CD14-positive monocyte (primary cell): ENCODE measurements around the gene ELFN1. TPM values are rescaled to one million over a fixed set of nuclear protein-coding genes. Genes with fewer than 3 reads are reported as not detected.

ENCODE experiments used
- DNase-seq, 3 donors: peaks; one replicate each; pipeline ENCODE4 v3.0.0-alpha.2; 2011 to 2022
- H2AFZ ChIP-seq: 2 replicates; pipeline ENCODE4 v1.6.0; 2012; ENCODE audit warnings: mild to moderate bottlenecking, low read depth, low read length, inconsistent platforms; ENCODE audit not compliant: insufficient read depth, poor library complexity, severe bottlenecking
- H3K27ac ChIP-seq, 2 donors: 1 replicate in 1 of 2; 2 replicates in 1 of 2; pipeline ENCODE4 v1.5.1; 2012 to 2013; ENCODE audit warnings: low read length in 2 of 2, control low read depth in 1 of 2, inconsistent platforms in 1 of 2, low read depth in 1 of 2, mild to moderate bottlenecking in 1 of 2
- H3K27me3 ChIP-seq, 2 donors: one replicate each; pipeline versions ENCODE4 v1.6.0 to v1.6.1; 2011 to 2013; ENCODE audit warnings: low read length in 2 of 2; ENCODE audit not compliant: control insufficient read depth in 2 of 2, insufficient read depth in 2 of 2
- H3K36me3 ChIP-seq, 2 donors: replicated peaks in 1 of 2; 1 replicate in 1 of 2; 2 replicates in 1 of 2; pipeline versions ENCODE4 v1.5.1 to v1.6.1; 2012 to 2013; ENCODE audit warnings: low read length in 2 of 2, control low read depth in 1 of 2, inconsistent platforms in 1 of 2, mild to moderate bottlenecking in 1 of 2; ENCODE audit not compliant: insufficient read depth in 2 of 2, control insufficient read depth in 1 of 2
- H3K4me1 ChIP-seq, 2 donors: 1 replicate in 1 of 2; 2 replicates in 1 of 2; pipeline versions ENCODE4 v1.5.1 to v1.6.1; 2012 to 2013; ENCODE audit warnings: low read length in 2 of 2, control low read depth in 1 of 2, inconsistent platforms in 1 of 2, mild to moderate bottlenecking in 1 of 2, moderate library complexity in 1 of 2; ENCODE audit not compliant: insufficient read depth in 2 of 2, control insufficient read depth in 1 of 2
- H3K4me2 ChIP-seq: replicated peaks from 2 replicates; pipeline ENCODE3; 2012; ENCODE audit warnings: low read length, moderate library complexity, mild to moderate bottlenecking; ENCODE audit not compliant: poor library complexity, severe bottlenecking; ENCODE audit errors: extremely low read depth
- H3K4me3 ChIP-seq, 3 experiments: fragments of 200-600 bp in 1 of 3; sonication (generic) in 1 of 3; replicated peaks in 1 of 3; 1 replicate in 2 of 3; 2 replicates in 1 of 3; pipeline ENCODE4 v1.5.1; 2011 to 2013; ENCODE audit warnings: low read length in 3 of 3, mild to moderate bottlenecking in 3 of 3, control low read depth in 2 of 3, low read depth in 2 of 3, inconsistent platforms in 1 of 3, moderate library complexity in 1 of 3
- H3K79me2 ChIP-seq: 2 replicates; pipeline ENCODE4 v1.6.0; 2012; ENCODE audit warnings: mild to moderate bottlenecking, control low read depth, inconsistent platforms, low read length, moderate library complexity; ENCODE audit not compliant: insufficient read depth
- H3K9ac ChIP-seq: 2 replicates; pipeline ENCODE4 v1.6.0; 2017; ENCODE audit warnings: low read length, mild to moderate bottlenecking; ENCODE audit not compliant: insufficient read depth, poor library complexity, severe bottlenecking
- H3K9me3 ChIP-seq, 2 donors: replicated peaks in 1 of 2; 1 replicate in 1 of 2; 2 replicates in 1 of 2; pipeline versions ENCODE4 v1.5.1 to v1.6.1; 2012 to 2013; ENCODE audit warnings: low read length in 2 of 2, control low read depth in 1 of 2; ENCODE audit not compliant: control insufficient read depth in 1 of 2, insufficient read depth in 1 of 2
- H4K20me1 ChIP-seq: 2 replicates; pipeline ENCODE4 v1.6.0; 2012; ENCODE audit warnings: mild to moderate bottlenecking, low read length, control low read depth, moderate library complexity; ENCODE audit not compliant: insufficient read depth
- H3K27ac Mint-ChIP-seq, 7 donors: one replicate each; pipeline ENCODE4 v1.8.0; 2020; ENCODE audit warnings: mild to moderate bottlenecking in 7 of 7, mixed read lengths in 7 of 7, moderate library complexity in 6 of 7, inconsistent platforms in 2 of 7
- H3K27me3 Mint-ChIP-seq, 3 donors: one replicate each; pipeline ENCODE4 v1.8.0; 2021 to 2022; ENCODE audit warnings: low read depth in 3 of 3, mild to moderate bottlenecking in 3 of 3, mixed read lengths in 3 of 3, moderate library complexity in 3 of 3, inconsistent platforms in 1 of 3
- H3K36me3 Mint-ChIP-seq, 2 donors: one replicate each; pipeline ENCODE4 v1.8.0; 2020; ENCODE audit warnings: mixed read lengths in 2 of 2, inconsistent platforms in 1 of 2, mild to moderate bottlenecking in 1 of 2
- H3K4me1 Mint-ChIP-seq: one replicate; pipeline ENCODE4 v1.8.0; 2020; ENCODE audit warnings: mild to moderate bottlenecking, mixed read lengths
- H3K4me3 Mint-ChIP-seq, 2 donors: one replicate each; pipeline ENCODE4 v1.8.0; 2020; ENCODE audit warnings: mild to moderate bottlenecking in 2 of 2, mixed read lengths in 2 of 2, moderate library complexity in 1 of 2
- H3K9me3 Mint-ChIP-seq, 7 donors: one replicate each; pipeline ENCODE4 v1.8.0; 2020 to 2022; ENCODE audit warnings: mixed read lengths in 7 of 7, mild to moderate bottlenecking in 6 of 7, moderate library complexity in 6 of 7, inconsistent platforms in 2 of 7
- CTCF ChIP-seq: fragments of 200-600 bp; IDR thresholded peaks from one replicate; pipeline ENCODE4 v1.8.0; 2022; ENCODE audit warnings: antibody characterized with exemption, mild to moderate bottlenecking
- WGBS: methylation state at CpG from one replicate; pipeline ENCODE4 v1.1.5; 2013; ENCODE audit warnings: missing lambda C conversion rate; ENCODE audit not compliant: insufficient coverage; 5-methylcytosine and 5-hydroxymethylcytosine counted together
- intact Hi-C, 2 donors: fragments of 100-400 bp; cut with micrococcal nuclease; formaldehyde crosslinking; loops; one replicate each; pipeline versions ENCODE4 v1.15.0 to v1.15.1; 2023
- polyA plus RNA-seq, 3 donors: library from polyadenylated mRNA; depleted of rRNA in 1 of 3; unstranded in 2 of 3; stranded (reverse) in 1 of 3; fragments of 300-500 nt in 2 of 3; fragments of >200 nt in 1 of 3; fragmentation: Illumina TruSeq in 2 of 3; gene quantifications; 1 replicate in 2 of 3; 2 replicates in 1 of 3; pipeline ENCODE4 v1.2.3, GENCODE V29; 2012 to 2021

Gene ELFN1
- polyA plus RNA-seq, 3 donors, result not detected

DNA sequence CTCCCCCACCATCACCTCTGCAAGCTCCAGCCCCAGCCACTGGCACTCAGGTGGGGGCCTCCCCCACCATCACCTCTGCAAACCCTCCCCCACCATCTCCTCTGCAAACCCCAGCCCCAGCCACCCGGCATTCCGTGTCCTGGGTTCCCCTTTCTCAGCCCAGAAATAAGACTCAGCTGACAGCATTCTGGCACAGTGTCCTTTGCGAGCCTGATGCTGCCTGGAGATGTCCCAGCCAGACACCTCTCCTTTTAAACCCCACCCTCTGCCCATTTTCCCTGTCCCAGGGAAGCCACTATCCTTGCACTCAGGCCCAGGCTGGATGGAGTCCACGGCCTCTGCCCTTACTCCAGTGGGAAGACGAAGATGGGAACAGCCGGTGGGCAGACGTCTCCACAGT lies 49.8 kb downstream of the ELFN1 start:
- intact Hi-C loops, result no loop called here
- no peak for DNase-seq
- Histone ChIP-seq H4K20me1 (no peaks in the 10 kb centered on the region), H2AFZ (no peak overlapping the region), H3K4me3 (no peak overlapping the region), H3K27ac (no peak overlapping the region), H3K4me1 (no peaks in the 10 kb centered on the region), H3K79me2 (no peaks in the 10 kb centered on the region), H3K27me3 (no peaks in the 10 kb centered on the region), H3K4me2 (no peak overlapping the region), H3K9ac (no peak overlapping the region), H3K36me3 (no peaks in the 10 kb centered on the region), H3K9me3 (peaks cover 0 to 9% of the 10 kb centered on the region in 2 donors)
- peaks cover 0 to 3% (median 3%) of the 10 kb centered on the region in 7 donors for H3K9me3 Mint-ChIP-seq
- H3K4me1 Mint-ChIP-seq, result no peaks in the 10 kb centered on the region
- H3K27me3 Mint-ChIP-seq, result peaks cover 3 to 9% (median 8%) of the 10 kb centered on the region in 3 donors
- WGBS, result 70% methylated on average over 7 of the region's 7 CpGs
- no peaks in the 10 kb centered on the region for H3K36me3 Mint-ChIP-seq
- H3K27ac Mint-ChIP-seq, result no peak overlapping the region
- no peak overlapping the region for H3K4me3 Mint-ChIP-seq
- TF ChIP-seq CTCF, result no peak

- Histone ChIP-seq H3K4me2 (no peak overlapping the region), H3K27ac (no peak overlapping the region), H3K27me3 (no peaks in the 10 kb centered on the region), H3K4me1 (no peaks in the 10 kb centered on the region), H3K36me3 (no peaks in the 10 kb centered on the region), H4K20me1 (no peaks in the 10 kb centered on the region), H3K9me3 (peaks cover 0 to 9% of the 10 kb centered on the region in 2 donors), H2AFZ (no peak overlapping the region), H3K4me3 (no peak overlapping the region), H3K79me2 (no peaks in the 10 kb centered on the region), H3K9ac (no peak overlapping the region)
- Mint-ChIP-seq H3K4me3 (no peak overlapping the region), H3K36me3 (no peaks in the 10 kb centered on the region), H3K9me3 (peaks cover 0 to 3% (median 3%) of the 10 kb centered on the region in 7 donors), H3K4me1 (no peaks in the 10 kb centered on the region), H3K27me3 (peaks cover 6 to 7% (median 7%) of the 10 kb centered on the region in 3 donors), H3K27ac (no peak overlapping the region)
- DNase-seq, result no peak
- WGBS, result 91% methylated on average over 4 of the region's 8 CpGs
- intact Hi-C loops, result no loop called here
- no peak for TF ChIP-seq CTCF
These were observed 50.2 kb downstream of the ELFN1 start for GRCh38 chr7:1720326-1720725.
